Mucosa of descending colon (tissue), 3 donors: ENCODE measurements around the gene ZNF639. TPM values are rescaled to one million over a fixed set of nuclear protein-coding genes. Genes with fewer than 3 reads are reported as not detected.

ENCODE experiments used
- ATAC-seq: fragments of 200-7000 bp; cut with Tn5 transposase; one replicate; pipeline ENCODE4 v1.9.1; 2020; ENCODE audit warnings: mild to moderate bottlenecking, moderate library complexity
- DNase-seq, 3 donors: peaks; one replicate each; pipeline ENCODE4 v3.0.0-alpha.2; 2020
- H3K36me3 ChIP-seq: fragments of 200-600 bp; one replicate; pipeline ENCODE4 v1.8.0; 2021; ENCODE audit warnings: low read depth, mild to moderate bottlenecking
- H3K4me1 ChIP-seq: fragments of 200-600 bp; one replicate; pipeline ENCODE4 v1.8.0; 2021; ENCODE audit warnings: low read depth, mild to moderate bottlenecking
- H3K4me3 ChIP-seq: fragments of 200-600 bp; one replicate; pipeline ENCODE4 v1.8.0; 2021; ENCODE audit warnings: mild to moderate bottlenecking
- H3K9me3 ChIP-seq: fragments of 200-600 bp; one replicate; pipeline ENCODE4 v1.8.0; 2021; ENCODE audit warnings: mild to moderate bottlenecking
- CTCF ChIP-seq: fragments of 200-600 bp; IDR thresholded peaks from one replicate; pipeline ENCODE4 v1.8.0; 2022; ENCODE audit warnings: antibody characterized with exemption, mild to moderate bottlenecking
- intact Hi-C, 2 donors: fragments of 100-400 bp; cut with DNase I in 1 of 2; cut with micrococcal nuclease in 1 of 2; formaldehyde crosslinking; loops; one replicate each; pipeline versions ENCODE4 v1.11.0 to v1.11.1; 2022; cut with DNase I, micrococcal nuclease
- total RNA-seq, 3 donors: library from RNA; stranded (reverse); fragmentation: NEBNext Ultra II Directional in 2 of 3; extraction: Animal tissue kit (Norgen Biotek cat#: 25700) in 2 of 3; gene quantifications; one replicate each; pipeline versions ENCODE4 v1.2.1 to v1.2.4, GENCODE V29; 2021 to 2023
- donor health status: DM: no; HTN: no; CAD: no; lungs with moderate emphysema.
- donor health status: DM: no; HTN: no; CAD: no.
- donor health status: DM: no; HTN: yes; CAD: no.

Gene ZNF639
- total RNA-seq, 3 donors from 2014 or later, result 18.4 to 41.2 (median 22.9) TPM

GRCh38 chr3:179318876-179319275 is 4.0 kb upstream of the ZNF639 start:
- no peak for ATAC-seq
- TF ChIP-seq CTCF, result no peak
- Histone ChIP-seq H3K4me3 (no peak overlapping the region), H3K4me1 (peaks cover 2% of the 10 kb centered on the region), H3K9me3 (no peaks in the 10 kb centered on the region), H3K36me3 (no peaks in the 10 kb centered on the region)
- intact Hi-C loops, result loop anchor here (5.0 to 10.0 kb wide), 2 partner anchors 174 to 302 kb away; partner anchors contain the start of gene PIK3CA (in 1 of the 2)
- no peak for DNase-seq

GRCh38 chr3:179321668-179322285 is 1.1 kb upstream of the ZNF639 start:
- ATAC-seq (no peak), DNase-seq (peak in 1 of 3 donors; percentile 58)
- TF ChIP-seq CTCF, result peak; percentile 12
- peaks cover 16% of the 10 kb centered on the region for H3K4me1 ChIP-seq
- H3K9me3 ChIP-seq, result no peaks in the 10 kb centered on the region
- intact Hi-C loops, result loop anchor here in 1 of 2 donors (2.0 kb wide), 1 partner anchor 27 kb away; no protein-coding TSS in a partner anchor
- H3K4me3 ChIP-seq, result no peak overlapping the region
- H3K36me3 ChIP-seq, result no peaks in the 10 kb centered on the region

GRCh38 chr3:179323197-179324110 is 623 bp downstream of the ZNF639 start:
- intact Hi-C loops, result loop anchor here in 1 of 2 donors (2.0 kb wide), 1 partner anchor 25 kb away; no protein-coding TSS in a partner anchor
- ATAC-seq (peak; percentile 77), DNase-seq (peak; percentile 77 to 84 (median 79))
- TF ChIP-seq CTCF, result no peak
- Histone ChIP-seq H3K4me1 (peaks cover 16% of the 10 kb centered on the region), H3K4me3 (peak overlapping the region; percentile 45), H3K36me3 (no peaks in the 10 kb centered on the region), H3K9me3 (no peaks in the 10 kb centered on the region)

- peak overlapping the region; percentile 45 for H3K4me3 ChIP-seq
- no peaks in the 10 kb centered on the region for H3K9me3 ChIP-seq
- intact Hi-C loops, result no loop called here
- ATAC-seq, result no peak
- TF ChIP-seq CTCF, result no peak
- H3K4me1 ChIP-seq, result peaks cover 16% of the 10 kb centered on the region
- no peak for DNase-seq
- no peaks in the 10 kb centered on the region for H3K36me3 ChIP-seq
Observed at GRCh38 chr3:179324270-179324754, 1.5 kb downstream of the ZNF639 start.

GRCh38 chr3:179330438-179330837 is 7.6 kb downstream of the ZNF639 start:
- Histone ChIP-seq H3K9me3 (no peaks in the 10 kb centered on the region), H3K4me3 (no peak overlapping the region), H3K4me1 (no peaks in the 10 kb centered on the region), H3K36me3 (no peaks in the 10 kb centered on the region)
- TF ChIP-seq CTCF, result no peak
- DNase-seq, result no peak
- intact Hi-C loops, result no loop called here
- no peak for ATAC-seq
